GM19193 (cell line): ENCODE results near the gene C3orf22.

Experiments
- POLR2A ChIP-seq: IDR thresholded peaks from 4 replicates; pipeline ENCODE4 v1.6.1; 2011; ENCODE audit not compliant: insufficient read depth, insufficient read length; ENCODE audit errors: extremely low read depth

The C3orf22 gene

GRCh38 chr3:126562737-126563276 lies 4.1 kb upstream of the C3orf22 start:
- no peak for TF ChIP-seq POLR2A

DNA sequence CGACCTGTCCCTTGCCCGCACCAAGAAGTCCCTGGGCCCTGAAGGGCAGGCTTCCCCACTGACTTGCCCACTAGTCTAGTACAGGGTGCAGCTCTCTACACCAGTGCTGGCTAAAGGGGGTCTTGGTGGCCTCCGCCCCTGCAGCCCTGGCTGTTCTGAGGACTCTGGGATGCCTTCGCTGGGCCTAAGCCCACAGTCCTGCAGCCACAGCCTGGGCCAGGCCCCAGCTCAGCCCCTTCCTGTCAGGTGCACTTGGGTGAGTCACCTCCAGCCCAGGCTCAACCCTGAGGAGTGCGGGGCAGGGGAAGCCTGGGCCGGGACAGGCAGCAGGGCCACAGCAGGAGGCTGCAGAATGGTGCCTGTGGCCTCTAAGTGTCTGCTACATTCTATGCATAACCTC lies 971 bp downstream of the C3orf22 start:
- TF ChIP-seq POLR2A: no peak

DNA sequence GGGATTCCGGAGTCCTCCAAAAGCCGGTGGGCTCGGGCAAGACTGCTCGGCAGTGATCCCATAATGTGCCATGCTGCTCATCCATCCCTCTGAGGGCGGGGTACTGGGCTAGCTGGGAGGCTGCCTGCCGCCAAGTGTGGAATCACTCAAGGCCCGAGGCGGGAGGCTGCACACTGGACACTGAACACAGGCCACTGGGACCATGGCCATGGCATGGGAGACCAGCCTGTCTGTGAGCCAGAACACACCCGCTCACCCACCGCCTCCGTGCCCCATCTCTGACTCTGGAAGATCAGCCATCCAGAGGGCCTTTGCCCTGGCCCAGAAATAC lies 1.4 kb downstream of the C3orf22 start:
- no peak for TF ChIP-seq POLR2A

GRCh38 chr3:126556637-126557414 lies 1.9 kb downstream of the C3orf22 start:
- no peak for TF ChIP-seq POLR2A

DNA sequence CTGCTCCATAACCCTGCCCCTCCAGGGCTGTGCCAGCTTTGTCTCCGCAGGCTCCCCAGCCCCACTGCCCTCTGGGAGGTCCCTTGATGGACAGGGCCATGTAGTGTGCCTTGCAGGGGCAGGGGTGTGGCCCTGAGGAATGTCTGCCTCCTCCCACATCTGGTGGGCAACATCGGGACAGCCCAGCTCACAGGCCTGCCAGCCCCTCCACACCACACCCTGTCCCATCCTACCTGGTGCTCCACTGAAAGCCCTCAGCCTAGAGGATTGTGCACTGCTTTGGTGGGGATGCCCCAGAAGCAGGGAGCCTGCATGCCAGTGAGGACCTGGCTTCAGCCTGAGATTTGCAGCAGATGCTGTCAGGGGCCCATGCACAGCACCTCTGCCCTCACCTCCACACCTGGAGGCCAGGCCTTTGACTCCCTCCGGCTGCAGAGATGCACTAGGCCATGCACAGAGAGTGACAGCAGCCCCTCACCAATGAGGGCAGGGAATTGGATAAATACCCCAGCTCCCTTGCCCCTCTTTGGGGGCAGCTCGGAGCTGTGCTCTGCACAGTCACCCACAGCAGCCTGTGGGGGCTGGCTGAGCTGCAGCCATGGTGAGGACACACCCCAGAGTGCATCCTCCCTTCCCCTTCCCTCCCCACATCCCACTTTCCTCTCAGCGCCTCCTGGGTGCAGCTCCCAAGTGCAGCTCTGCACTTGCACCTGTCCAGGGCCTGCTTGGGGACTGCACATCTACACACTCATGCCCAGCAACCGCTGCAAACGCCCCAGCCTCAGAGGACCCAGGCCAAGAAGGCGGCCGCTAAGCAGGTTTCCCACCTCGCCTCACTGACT lies 2.7 kb downstream of the C3orf22 start:
- TF ChIP-seq POLR2A: no peak

DNA sequence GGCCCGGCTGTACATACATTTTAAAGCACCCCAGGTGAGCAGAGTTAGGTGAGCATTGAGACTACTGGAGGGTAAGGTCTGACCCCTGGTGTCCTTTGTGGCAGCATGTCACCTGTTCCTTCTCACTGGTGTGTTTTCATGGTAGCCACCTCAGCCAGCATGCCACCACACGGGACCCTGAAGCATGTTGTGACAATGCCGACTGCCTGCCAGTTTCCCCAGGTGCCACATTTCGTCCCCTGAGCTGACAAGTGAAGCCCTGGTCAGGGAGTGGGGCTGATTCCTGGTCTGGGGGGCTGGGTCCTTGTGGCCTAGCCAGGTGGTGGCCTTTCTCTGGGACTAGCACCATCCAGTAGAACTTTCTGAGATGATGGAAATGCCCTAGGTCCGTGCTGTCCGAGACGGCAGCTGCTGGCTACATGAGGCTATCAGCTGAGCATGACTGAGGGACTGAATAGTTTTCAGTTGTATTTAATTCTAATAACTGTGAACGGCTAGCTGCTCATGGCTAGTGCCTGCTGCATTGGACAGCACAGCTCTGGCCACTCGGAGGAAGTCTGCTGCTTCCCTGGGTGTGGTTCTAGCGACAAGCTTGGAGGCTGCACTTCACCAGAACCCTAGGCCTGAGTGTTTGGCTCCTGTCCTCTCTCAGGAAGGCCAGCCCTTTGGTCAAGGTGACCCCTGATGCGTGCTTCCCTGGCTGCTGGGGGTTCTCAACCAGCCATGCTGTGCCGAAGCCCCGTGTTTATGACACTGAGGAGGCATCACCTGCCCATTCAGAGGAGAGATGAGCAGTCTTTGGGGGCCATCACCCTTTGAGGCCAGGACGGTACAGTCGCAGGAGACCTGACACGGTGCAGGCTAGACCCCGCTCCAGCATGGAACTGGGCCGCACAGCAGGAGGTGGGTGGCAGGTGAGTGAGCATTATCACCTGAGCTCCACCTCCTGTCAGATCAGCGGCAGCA lies 3.9 kb downstream of the C3orf22 start:
- no peak for TF ChIP-seq POLR2A

DNA sequence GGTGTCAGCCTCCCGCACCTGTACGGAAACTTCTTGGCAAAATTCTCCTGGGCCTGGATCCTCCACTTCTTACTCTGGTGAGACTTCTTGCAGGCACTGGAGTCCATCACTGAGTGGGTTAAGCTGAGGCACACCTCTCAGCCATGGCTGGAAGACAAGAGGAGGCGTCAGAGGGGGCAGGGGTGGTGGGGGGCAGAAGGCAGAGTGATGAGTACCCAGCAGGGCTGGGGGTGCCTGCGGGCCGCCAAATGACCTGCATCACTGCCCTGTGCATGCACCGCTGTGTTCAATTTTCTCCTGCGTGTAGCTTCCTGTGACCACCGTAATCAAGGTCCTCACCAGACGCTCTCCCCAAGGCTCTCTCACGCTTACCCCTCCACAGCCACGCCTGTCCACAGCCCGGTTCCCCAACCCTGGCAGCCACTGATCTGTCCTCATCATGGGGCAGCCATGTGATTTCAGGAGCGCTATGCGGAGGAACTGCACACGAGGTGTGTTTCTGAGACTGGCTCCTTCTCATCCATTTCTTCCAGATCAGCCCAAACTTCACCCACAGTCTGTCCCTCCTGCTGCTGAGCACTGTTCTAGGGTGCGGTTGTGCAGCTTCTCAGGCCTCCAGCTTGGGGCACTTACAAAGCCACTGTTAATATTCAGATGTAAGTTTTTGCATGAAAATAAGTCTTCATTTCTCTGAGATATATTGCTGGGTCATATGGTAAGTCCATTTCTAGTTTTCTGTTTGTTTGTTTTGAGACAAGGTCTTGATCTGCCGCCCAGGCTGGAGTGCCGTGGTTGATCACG lies 5.2 kb downstream of the C3orf22 start:
- TF ChIP-seq POLR2A: no peak

DNA sequence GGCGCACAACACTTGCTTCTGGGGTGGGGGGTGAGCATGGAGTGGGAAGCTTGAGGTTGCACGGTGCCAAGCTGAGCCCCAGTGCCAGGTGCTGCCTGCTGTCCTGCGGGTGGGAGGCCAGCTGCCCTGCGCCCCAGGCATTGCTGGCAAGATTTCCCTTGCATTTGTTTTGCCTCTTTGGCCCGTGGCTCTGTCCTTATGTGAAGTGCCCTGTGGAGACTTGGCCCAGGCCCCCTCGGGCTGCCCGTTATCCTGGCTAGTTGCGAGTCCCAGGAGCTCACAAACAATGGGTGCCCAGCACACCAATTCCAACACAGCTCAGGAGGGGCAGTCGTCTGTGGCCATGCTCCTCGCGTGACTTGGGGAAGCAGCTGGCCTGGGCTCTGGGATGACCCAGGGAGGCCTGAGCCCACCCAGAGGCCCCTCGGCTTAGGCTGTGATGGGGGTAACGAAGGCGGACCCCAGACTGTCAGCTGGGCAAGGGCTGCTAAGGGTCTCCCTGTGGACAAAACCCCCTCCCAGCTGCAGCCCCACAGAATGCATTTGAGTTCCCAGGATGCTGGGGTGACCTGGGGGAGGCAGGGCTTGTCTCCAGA lies 5.9 kb downstream of the C3orf22 start:
- no peak for TF ChIP-seq POLR2A

- no peak for TF ChIP-seq POLR2A
Observed at GRCh38 chr3:126551839-126552687, 6.7 kb downstream of the C3orf22 start.

- no peak for TF ChIP-seq POLR2A
Observed at GRCh38 chr3:126551121-126551838, 7.5 kb downstream of the C3orf22 start.

GRCh38 chr3:126550488-126551051 lies 8.2 kb downstream of the C3orf22 start:
- TF ChIP-seq POLR2A: no peak

DNA sequence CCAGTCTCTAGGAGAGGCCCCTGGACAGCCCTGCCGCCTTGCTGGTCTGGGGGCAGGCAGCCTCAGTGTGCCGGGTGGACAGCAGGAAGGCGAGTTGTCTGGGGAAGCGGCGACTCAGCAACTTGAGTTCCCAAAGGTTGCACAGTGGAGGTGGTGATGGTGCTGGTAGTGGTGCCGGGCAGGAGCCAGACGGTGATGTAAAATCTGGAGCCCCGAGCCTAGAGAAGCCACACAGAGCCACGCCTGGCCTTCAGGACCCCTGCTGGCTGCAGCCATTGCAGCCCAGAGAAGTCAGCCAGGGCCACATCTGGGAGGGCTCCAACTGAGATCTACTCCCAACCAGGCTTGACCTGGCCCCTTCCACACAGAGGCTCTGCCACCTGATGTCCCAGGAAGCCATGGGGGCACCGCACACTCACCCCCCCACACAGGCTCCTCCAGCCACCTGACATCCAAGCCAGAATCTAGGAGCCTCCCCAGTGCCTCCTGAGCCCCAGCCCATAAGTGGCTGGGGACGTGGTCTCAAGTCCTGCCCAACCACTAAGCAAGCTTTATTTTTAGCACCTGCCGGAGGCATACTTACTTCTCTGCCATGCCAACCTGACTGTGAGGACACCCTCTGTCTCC lies 8.8 kb downstream of the C3orf22 start:
- no peak for TF ChIP-seq POLR2A
